ENCODE results near the gene SLC8B1. TPM values are rescaled to one million over a fixed set of nuclear protein-coding genes. Genes with fewer than 3 reads are reported as not detected.

SLC8B1 gene
- total and polyA plus RNA-seq, 5 experiments from 2014 or later, result 26.3 to 136 (median 71.2) TPM

DNA sequence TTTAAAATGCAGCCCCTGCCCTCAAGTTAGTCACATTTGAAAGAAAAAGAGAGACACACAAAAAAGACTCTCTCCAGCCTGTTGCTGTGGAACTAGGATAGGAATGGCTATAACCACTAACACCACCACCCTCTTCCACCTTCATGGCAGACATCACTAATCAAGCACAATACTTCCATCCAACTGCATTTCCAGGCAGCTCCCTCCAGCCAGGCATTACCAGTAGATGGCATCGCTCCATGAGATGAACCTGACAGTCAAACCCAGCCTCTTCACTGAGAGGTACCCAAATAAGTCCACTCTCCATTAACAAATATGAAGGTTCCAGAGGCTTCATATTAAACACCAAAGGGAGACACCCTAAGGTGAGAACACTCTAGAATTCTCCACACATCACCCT lies 24.4 kb downstream of the SLC8B1 start:
- no peak overlapping the region for H3K4me3 Mint-ChIP-seq
- H3K27ac Mint-ChIP-seq, result peak overlapping the region in 4 of 10 donors; percentile 8 to 58 (median 36)
- ATAC-seq (no peak), DNase-seq (no peak)
- H3K4me1 Mint-ChIP-seq, result peaks cover 0 to 7% (median 0%) of the 10 kb centered on the region in 4 donors
- H3K36me3 Mint-ChIP-seq, result peaks cover 0 to 95% (median 28%) of the 10 kb centered on the region in 3 donors
- H3K9me3 Mint-ChIP-seq, result no peaks in the 10 kb centered on the region
- POLR2A ChIA-PET, result no interaction called here
- H3K27me3 Mint-ChIP-seq, result no peaks in the 10 kb centered on the region

DNA sequence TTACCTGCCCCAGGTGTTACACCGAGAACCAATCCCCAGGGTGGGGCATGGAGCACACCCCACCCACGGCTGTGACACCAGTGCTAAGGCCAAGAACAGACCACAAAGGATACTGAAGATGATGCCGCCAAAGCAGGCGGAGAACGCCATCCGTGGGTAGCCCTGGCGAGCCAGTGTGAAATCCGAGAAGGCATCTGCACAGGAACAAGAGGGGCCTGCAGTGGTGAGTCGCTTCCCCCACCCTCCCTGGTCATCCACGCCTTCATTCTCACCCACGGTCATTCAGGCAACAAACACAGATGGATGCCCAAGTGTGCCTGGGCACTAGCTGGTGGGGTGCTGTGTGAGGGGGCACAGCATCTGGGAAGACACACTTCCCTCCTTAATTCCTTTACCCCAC lies 28.5 kb downstream of the SLC8B1 start:
- H3K27ac Mint-ChIP-seq, result peak overlapping the region in 1 of 10 donors; percentile 66
- DNase-seq (no peak), ATAC-seq (no peak)
- H3K27me3 Mint-ChIP-seq, result no peaks in the 10 kb centered on the region
- H3K9me3 Mint-ChIP-seq, result no peaks in the 10 kb centered on the region
- POLR2A ChIA-PET, result interaction anchor here (0.7 to 1.0 kb wide), 2 partner anchors 29 to 1321 kb away, joined by 3 to 10 read pairs; partner anchors contain the start of gene SLC8B1
- H3K4me1 Mint-ChIP-seq, result peaks cover 16 to 19% (median 18%) of the 10 kb centered on the region in 4 donors
- peaks cover 0 to 87% (median 33%) of the 10 kb centered on the region in 3 donors for H3K36me3 Mint-ChIP-seq
- no peak overlapping the region for H3K4me3 Mint-ChIP-seq

DNA sequence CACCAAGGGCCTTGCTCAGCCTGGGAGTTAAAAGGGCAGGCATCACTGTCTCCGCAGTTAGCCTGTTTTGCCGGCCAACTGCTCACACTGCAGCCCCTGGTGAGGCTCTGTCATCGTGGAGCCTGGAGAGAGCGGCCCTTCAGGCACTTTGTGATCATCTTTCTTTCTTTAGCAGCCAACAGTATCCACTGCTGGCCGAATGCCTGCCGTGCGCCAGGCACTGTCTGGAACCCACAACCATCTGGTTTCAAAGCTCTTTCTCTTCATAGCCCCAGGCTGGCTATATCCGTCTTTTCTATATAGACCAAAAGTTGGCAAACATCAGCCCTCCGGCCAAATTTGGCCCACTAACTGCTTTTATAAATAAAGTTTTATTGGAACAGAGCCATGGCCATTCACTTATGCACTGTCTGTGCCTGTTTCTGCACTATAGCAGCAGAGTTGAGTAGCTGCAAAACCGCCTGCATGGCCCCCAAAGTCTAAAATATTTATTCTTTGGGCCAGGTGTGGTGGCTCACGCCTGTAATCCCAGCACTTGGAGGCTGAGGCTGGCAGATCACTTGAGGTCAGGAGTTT lies 29.5 kb downstream of the SLC8B1 start:
- Mint-ChIP-seq H3K36me3 (peaks cover 0 to 84% (median 27%) of the 10 kb centered on the region in 3 donors), H3K4me3 (no peak overlapping the region), H3K27ac (peak overlapping the region in 1 of 10 donors; percentile 62), H3K4me1 (peaks cover 13 to 19% (median 17%) of the 10 kb centered on the region in 4 donors), H3K27me3 (no peaks in the 10 kb centered on the region), H3K9me3 (no peaks in the 10 kb centered on the region)
- POLR2A ChIA-PET, result interaction anchor here (0.7 to 1.1 kb wide), 3 partner anchors 10 to 30 kb away, joined by 3 to 8 read pairs (median 3); partner anchors contain the start of gene SLC8B1
- ATAC-seq (no peak), DNase-seq (no peak)

DNA sequence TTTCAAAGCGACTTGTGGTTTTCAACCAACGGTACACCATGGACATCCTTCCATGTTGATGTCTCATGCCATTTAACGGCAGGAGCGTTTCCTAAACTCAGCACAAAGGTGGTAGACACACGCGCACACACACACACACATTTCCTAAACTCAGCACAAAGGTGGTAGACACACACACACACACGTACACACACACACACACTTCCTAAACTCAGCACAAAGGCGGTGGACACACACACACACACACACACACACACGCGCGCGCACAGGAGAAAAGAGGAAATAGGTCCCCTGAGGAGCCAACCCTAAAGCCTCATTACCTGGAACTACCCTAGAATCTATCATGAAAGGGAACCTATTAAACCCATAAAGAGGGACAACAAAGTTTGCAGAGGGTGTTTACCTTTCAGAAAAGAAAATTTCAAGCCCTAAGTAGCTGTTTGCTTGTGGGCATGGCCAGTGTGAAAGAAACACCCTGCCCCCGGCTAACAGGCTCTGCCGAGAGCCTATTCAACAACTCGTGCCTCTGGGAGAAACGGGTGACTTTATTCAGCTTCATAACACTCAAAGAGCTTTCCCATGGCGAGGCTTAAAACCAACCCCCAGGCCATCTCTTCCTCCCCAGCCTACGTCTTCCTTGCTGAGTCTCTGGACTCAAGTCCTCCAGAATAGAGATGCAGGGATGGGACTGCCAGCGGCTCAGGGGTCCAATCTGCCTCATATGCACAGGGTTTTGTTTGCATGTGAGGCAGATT lies 31.8 kb downstream of the SLC8B1 start:
- Mint-ChIP-seq H3K9me3 (no peaks in the 10 kb centered on the region), H3K36me3 (peaks cover 0 to 64% (median 25%) of the 10 kb centered on the region in 3 donors), H3K27ac (peak overlapping the region; percentile 44 to 83 (median 72)), H3K4me1 (peaks cover 14 to 21% (median 18%) of the 10 kb centered on the region in 4 donors), H3K27me3 (no peaks in the 10 kb centered on the region), H3K4me3 (peak overlapping the region in 7 of 10 donors; percentile 7 to 49 (median 23))
- peak in 1 of 10 donors; percentile 33 for DNase-seq
- POLR2A ChIA-PET, result interaction anchor here (0.6 kb wide), 3 partner anchors 47 to 177 kb away, joined by 3 to 5 read pairs (median 4); no protein-coding TSS in a partner anchor
- ATAC-seq, result peak; percentile 16 to 61

DNA sequence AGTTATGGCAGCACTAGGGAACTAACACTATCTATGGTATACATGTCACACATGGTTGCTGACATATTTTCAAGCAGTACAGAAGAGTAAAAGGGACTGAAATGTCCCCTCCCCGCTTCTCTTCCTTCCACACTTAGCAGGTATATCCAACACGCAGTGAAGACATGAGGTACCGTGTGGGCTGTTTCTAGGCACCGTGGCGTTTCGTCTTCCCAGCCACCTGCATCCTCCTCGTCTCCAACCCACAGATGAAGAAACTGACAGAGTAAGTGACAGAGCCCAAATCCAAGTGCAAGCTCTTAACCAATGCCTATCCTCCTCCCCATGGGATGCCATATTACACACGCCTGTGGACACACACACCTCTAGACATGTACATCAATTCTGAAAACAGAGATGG lies 32.4 kb downstream of the SLC8B1 start:
- Mint-ChIP-seq H3K27me3 (no peaks in the 10 kb centered on the region), H3K4me1 (peaks cover 15 to 21% (median 18%) of the 10 kb centered on the region in 4 donors), H3K4me3 (peak overlapping the region in 4 of 10 donors; percentile 5 to 23 (median 17)), H3K9me3 (no peaks in the 10 kb centered on the region), H3K27ac (peak overlapping the region; percentile 14 to 86 (median 77)), H3K36me3 (peaks cover 0 to 58% (median 23%) of the 10 kb centered on the region in 3 donors)
- DNase-seq, result no peak
- POLR2A ChIA-PET, result interaction anchor here (0.6 kb wide), 1 partner anchor 176 kb away, joined by 5 read pairs; no protein-coding TSS in a partner anchor
- no peak for ATAC-seq

DNA sequence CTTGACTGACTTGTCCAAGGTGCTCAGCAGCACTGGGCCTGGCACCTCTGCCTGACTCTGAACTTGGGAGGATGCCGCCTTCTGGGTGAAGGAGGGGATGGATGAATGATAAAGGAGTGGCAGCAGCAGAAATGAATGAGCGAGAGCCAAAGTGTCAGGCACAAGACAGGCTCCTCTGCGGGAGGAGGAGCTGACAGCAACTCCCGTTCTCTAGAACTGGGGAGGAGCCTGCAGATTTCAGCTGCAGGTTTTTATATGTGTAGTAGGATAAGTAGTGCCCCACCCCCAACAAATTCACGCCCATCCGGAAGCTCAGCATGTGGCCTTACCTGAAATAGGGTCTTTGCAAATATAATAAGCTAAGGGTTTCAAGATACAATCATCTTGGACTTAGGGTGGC lies 33.1 kb downstream of the SLC8B1 start:
- ATAC-seq, result no peak
- Mint-ChIP-seq H3K27ac (peak overlapping the region in 9 of 10 donors; percentile 11 to 86 (median 76)), H3K4me1 (peaks cover 15 to 21% (median 18%) of the 10 kb centered on the region in 4 donors), H3K36me3 (peaks cover 0 to 56% (median 19%) of the 10 kb centered on the region in 3 donors), H3K9me3 (no peaks in the 10 kb centered on the region), H3K4me3 (no peak overlapping the region), H3K27me3 (no peaks in the 10 kb centered on the region)
- POLR2A ChIA-PET, result no interaction called here
- DNase-seq, result no peak

DNA sequence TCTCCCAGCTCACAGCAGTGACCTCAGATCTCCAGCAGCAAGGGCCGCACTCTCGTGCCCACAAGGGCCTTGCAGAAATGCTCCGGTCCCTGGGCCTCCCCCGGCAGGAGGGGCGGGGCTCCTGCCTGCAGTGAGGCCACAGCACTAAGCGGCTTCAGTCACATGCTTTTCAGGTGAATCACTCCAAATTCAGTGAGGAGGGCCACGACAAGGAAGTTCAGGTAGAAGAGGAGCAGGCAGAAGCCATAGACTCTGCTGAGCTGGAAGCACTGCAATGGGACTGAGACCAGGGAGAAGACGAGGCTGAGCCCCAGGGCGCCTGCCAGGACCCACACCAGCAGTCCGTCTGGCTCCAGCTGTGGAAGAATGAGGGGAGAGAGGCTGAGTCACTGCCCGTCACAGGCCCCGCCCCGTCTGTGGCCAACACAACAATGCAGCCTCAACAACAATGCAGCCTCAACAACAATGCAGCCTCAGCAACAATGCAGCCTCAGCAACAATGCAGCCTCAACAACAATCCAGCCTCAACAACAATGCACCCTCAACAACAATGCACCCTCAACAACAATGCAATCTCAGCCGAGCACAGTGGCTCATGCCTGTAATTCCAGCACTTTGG lies 35.2 kb downstream of the SLC8B1 start:
- H3K36me3 Mint-ChIP-seq, result peaks cover 0 to 54% (median 10%) of the 10 kb centered on the region in 3 donors
- POLR2A ChIA-PET, result no interaction called here

DNA sequence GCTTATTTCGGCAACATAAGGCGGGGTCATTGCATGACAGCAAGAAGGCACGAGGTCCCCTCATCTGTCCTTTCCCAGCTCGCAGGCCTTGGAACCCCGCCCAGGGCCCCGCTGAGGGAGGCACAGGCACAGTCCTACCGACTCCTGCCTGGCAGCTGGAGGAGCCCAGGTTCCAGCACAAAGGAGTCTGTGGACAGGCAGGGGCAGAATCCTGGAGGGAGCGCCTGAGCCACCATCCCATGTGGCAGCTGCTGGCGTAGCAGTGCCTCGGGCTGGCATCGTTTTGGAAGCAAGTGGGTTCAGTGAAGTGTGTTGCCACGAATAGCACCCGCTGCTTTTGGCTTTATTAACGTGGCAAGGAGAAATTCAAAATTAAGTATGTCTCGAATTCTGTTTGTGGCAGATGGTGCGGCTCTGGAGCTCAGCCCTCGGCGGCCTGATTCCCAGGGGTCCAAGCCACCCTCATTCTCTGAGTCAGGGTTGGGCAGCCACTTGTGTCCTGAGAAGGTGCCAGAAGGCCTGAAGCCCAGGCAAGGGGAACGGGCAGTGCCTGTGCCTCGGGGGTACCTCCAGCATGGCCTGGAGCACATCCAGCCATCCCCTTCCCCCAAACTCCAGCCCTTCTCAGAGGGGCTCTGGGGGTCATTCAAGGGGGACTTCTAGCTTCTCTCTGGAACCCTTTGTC lies 35.9 kb downstream of the SLC8B1 start:
- ATAC-seq (no peak), DNase-seq (no peak)
- H3K36me3 Mint-ChIP-seq, result peaks cover 0 to 55% (median 8%) of the 10 kb centered on the region in 3 donors
- no peaks in the 10 kb centered on the region for H3K9me3 Mint-ChIP-seq
- POLR2A ChIA-PET, result no interaction called here
- peak overlapping the region in 1 of 10 donors; percentile 40 for H3K4me3 Mint-ChIP-seq
- H3K27me3 Mint-ChIP-seq, result no peaks in the 10 kb centered on the region
- peaks cover 15 to 21% (median 16%) of the 10 kb centered on the region in 4 donors for H3K4me1 Mint-ChIP-seq
- H3K27ac Mint-ChIP-seq, result peak overlapping the region in 2 of 10 donors; percentile 33 to 45

More for the DNA sequence above, 35.2 kb downstream of the SLC8B1 start:
- Mint-ChIP-seq H3K27ac (peak overlapping the region in 3 of 10 donors; percentile 45 to 57 (median 47)), H3K9me3 (no peaks in the 10 kb centered on the region), H3K27me3 (no peaks in the 10 kb centered on the region), H3K4me3 (peak overlapping the region in 1 of 10 donors; percentile 40), H3K4me1 (peaks cover 15 to 21% (median 18%) of the 10 kb centered on the region in 4 donors)
- ATAC-seq, result no peak
- DNase-seq, result no peak

DNA sequence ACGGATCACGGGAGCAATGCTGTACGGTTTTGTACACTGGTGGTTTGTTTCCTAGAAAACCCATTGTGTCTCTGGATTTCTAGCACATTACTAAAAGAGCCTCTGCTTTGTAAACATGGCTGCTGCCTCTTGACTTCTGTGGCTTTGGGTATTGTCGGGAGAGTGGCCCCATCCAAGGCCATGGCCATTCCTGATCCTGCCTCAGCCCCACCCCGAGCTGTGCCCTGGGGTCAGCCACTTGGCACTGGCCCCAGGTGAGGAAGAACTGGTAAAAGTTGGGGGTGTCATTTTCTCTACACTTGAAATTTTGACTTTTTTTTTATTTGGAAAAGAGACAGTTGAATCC lies 36.5 kb downstream of the SLC8B1 start:
- H3K4me1 Mint-ChIP-seq, result peaks cover 12 to 18% (median 13%) of the 10 kb centered on the region in 4 donors
- no peaks in the 10 kb centered on the region for H3K9me3 Mint-ChIP-seq
- DNase-seq, result no peak
- H3K27ac Mint-ChIP-seq, result peak overlapping the region in 5 of 10 donors; percentile 57 to 84 (median 81)
- ATAC-seq, result no peak
- no peaks in the 10 kb centered on the region for H3K27me3 Mint-ChIP-seq
- peaks cover 0 to 55% (median 7%) of the 10 kb centered on the region in 3 donors for H3K36me3 Mint-ChIP-seq
- POLR2A ChIA-PET, result no interaction called here
- no peak overlapping the region for H3K4me3 Mint-ChIP-seq

DNA sequence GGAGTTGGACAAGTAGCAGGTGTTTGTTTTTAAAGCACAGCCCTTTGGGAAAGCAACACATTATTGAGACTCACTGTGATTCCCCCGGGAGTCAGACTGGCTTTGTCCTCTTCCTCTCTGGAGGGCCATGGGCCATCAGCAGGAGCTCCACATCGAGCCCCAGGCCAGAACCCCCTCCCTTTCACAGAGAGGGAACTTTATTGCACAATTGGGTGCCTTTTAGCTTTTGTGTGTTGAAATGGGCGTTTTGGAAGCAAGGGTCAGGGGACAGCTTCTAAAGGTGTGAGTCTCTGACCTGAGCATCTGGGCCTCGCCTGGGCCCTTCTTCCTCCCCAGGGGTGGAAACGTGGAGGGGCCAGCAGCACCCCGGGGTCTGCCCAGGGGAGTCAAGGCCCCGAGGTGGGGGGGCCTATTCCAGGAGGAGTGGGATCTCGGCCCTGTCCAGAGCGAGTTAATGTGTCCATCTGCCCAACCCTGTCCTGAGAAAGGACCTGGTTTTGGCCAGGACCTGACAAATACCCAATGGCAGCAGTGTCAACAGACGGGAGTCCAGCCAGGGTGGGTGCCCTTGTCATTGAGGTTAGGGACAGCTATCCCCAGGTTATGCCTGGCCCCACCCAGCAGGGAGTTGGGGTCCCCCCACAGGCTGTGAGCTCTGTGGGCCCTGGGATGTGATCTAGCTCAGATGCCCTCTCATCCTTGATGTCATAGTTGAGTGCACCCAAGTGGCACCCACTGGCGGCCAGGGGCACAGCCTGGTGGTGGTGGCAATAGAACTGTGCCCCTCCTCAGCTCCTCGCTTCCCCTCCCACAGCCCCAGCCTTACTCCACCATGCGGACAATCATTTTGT lies 37.1 kb downstream of the SLC8B1 start:
- Mint-ChIP-seq H3K27me3 (no peaks in the 10 kb centered on the region), H3K4me1 (peaks cover 6 to 12% (median 7%) of the 10 kb centered on the region in 4 donors), H3K27ac (peak overlapping the region in 4 of 10 donors; percentile 57 to 84 (median 71)), H3K9me3 (no peaks in the 10 kb centered on the region), H3K36me3 (peaks cover 0 to 58% (median 7%) of the 10 kb centered on the region in 3 donors), H3K4me3 (no peak overlapping the region)
- ATAC-seq (no peak), DNase-seq (no peak)
- POLR2A ChIA-PET, result no interaction called here

DNA sequence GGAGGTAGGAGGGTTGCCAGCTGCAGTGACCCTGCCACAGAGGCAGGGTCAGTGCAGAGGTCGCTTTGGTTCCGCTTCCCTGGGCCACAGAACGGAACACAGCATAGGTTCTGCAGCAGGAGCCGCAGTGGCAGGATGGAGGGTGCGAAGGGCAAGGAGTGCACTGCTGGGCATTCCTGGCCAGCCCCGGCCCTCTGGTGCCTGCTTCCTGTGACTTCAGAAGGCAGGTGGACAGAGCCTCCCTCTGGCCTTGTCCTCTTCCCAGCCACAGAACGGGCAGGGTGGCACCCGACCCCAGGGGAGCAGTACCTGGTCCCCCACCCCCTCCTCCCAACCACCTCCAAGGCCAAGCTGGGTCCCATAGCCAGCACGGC lies 37.7 kb downstream of the SLC8B1 start:
- Mint-ChIP-seq H3K27me3 (no peaks in the 10 kb centered on the region), H3K27ac (peak overlapping the region in 2 of 10 donors; percentile 34 to 90), H3K9me3 (no peaks in the 10 kb centered on the region), H3K36me3 (peaks cover 0 to 58% (median 4%) of the 10 kb centered on the region in 3 donors), H3K4me1 (peaks cover under 1 to 7% (median 2%) of the 10 kb centered on the region in 4 donors), H3K4me3 (no peak overlapping the region)
- ATAC-seq (peak in 1 of 2 donors; percentile 20), DNase-seq (no peak)
- POLR2A ChIA-PET, result no interaction called here
